Measurements from ENCODE around the gene CDH23.

DNA sequence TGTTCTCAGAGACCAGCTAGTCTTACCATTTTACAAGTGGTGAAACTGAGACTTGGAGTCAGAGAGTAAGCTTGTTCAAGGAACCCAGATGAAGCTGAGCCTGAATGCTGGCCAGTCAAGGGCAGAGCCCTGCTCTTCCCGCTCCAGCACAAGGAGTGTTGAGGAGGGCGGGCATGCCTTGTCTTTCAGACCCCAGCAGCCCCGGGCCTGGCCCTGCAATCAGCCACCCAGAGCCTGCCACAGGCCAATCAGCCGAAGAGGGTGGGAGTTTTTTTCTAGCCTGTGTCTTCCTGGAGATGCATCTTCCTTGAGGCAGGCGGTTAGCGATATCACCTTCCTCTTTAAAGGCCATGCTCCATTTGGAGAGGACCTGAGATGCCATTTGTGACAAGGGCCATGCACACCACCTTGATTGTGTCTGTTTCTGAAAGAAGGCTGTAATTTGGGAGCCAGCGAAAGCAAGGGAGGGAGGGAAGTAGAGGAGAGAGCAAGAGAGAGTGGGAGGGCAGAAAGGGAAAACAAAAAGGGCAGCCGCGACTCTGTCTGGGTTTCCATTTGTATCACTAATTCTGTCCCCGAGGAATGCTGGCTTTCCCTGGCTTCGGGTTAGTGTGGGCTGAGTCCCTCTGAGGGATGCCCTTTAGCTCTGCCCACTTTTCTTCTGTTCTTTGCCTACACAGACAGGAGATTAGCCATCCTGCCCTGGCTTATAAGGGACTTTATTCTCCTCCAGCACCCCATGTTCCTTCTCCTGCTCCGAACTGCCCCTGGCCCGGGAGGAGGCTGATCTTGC lies 8.0 kb downstream of the CDH23 start:
- TF ChIP-seq, protein P1, sequence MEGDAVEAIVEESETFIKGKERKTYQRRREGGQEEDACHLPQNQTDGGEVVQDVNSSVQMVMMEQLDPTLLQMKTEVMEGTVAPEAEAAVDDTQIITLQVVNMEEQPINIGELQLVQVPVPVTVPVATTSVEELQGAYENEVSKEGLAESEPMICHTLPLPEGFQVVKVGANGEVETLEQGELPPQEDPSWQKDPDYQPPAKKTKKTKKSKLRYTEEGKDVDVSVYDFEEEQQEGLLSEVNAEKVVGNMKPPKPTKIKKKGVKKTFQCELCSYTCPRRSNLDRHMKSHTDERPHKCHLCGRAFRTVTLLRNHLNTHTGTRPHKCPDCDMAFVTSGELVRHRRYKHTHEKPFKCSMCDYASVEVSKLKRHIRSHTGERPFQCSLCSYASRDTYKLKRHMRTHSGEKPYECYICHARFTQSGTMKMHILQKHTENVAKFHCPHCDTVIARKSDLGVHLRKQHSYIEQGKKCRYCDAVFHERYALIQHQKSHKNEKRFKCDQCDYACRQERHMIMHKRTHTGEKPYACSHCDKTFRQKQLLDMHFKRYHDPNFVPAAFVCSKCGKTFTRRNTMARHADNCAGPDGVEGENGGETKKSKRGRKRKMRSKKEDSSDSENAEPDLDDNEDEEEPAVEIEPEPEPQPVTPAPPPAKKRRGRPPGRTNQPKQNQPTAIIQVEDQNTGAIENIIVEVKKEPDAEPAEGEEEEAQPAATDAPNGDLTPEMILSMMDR (IDR thresholded peaks at IDR 0.05): no peak
- TF ChIP-seq POLR2A (IDR thresholded peaks at IDR 0.05): no peak
